H1 (cell line): ENCODE results near the gene DYRK2. TPM values are rescaled to one million over a fixed set of nuclear protein-coding genes. Genes with fewer than 3 reads are reported as not detected.
A peak's percentile ranks its signal among the peaks of the same experiment; 100 is the strongest.

ENCODE experiments used
- CTCF ChIA-PET: fragments of 300-600 bp; sonication (Branson Sonifier 250); formaldehyde crosslinking; loops from one replicate; lab custom pipeline; 2021; ENCODE audit not compliant: partially characterized antibody; lab: Charles Lee
- POLR2A ChIA-PET: fragments of 300-600 bp; sonication (Branson Sonifier 250); formaldehyde crosslinking; loops from one replicate; lab custom pipeline; 2021; ENCODE audit warnings: inconsistent platforms; ENCODE audit not compliant: partially characterized antibody; lab: Charles Lee
- DNase-seq, 2 experiments: peaks; one replicate each; pipeline versions ENCODE4 v3.0.0 to v3.0.0-alpha.2; 2010 to 2022; ENCODE audit warnings: low spot score in 2 of 2, low read depth in 1 of 2, mixed read lengths in 1 of 2
- FAIRE-seq: peaks from 2 replicates; lab custom pipeline; 2011; peaks lifted over from hg19 to GRCh38; lab: Jason Lieb, UNC
- H2AFZ ChIP-seq: 2 replicates; pipeline ENCODE4 v1.8.1; 2012; ENCODE audit warnings: low read length, inconsistent platforms
- H2AK5ac ChIP-seq: 2 replicates; pipeline ENCODE4 v1.6.1; 2013; ENCODE audit warnings: low read depth, low read length
- H2BK120ac ChIP-seq: replicated peaks from 2 replicates; pipeline ENCODE3; 2013; ENCODE audit warnings: low read depth, low read length, inconsistent platforms
- H2BK12ac ChIP-seq: 2 replicates; pipeline ENCODE4 v1.6.1; 2013; ENCODE audit warnings: low read depth, low read length
- H2BK15ac ChIP-seq: 2 replicates; pipeline ENCODE4 v1.6.1; 2013; ENCODE audit warnings: low read length
- H2BK20ac ChIP-seq: 2 replicates; pipeline ENCODE4 v1.6.1; 2013; ENCODE audit warnings: low read length
- H2BK5ac ChIP-seq: 2 replicates; pipeline ENCODE4 v1.6.1; 2013; ENCODE audit warnings: low read depth, low read length
- H3K14ac ChIP-seq: 2 replicates; pipeline ENCODE4 v1.6.1; 2013; ENCODE audit warnings: inconsistent platforms; ENCODE audit not compliant: insufficient read length
- H3K18ac ChIP-seq: 2 replicates; pipeline ENCODE4 v1.6.1; 2013; ENCODE audit warnings: low read length; ENCODE audit errors: extremely low read depth
- H3K23ac ChIP-seq: 2 replicates; pipeline ENCODE4 v1.6.1; 2013; ENCODE audit warnings: inconsistent platforms; ENCODE audit not compliant: insufficient read length
- H3K23me2 ChIP-seq: 2 replicates; pipeline ENCODE4 v1.6.1; 2013; ENCODE audit warnings: low read depth, low read length
- H3K27ac ChIP-seq: 2 replicates; pipeline ENCODE4 v1.6.1; 2011; ENCODE audit warnings: low read depth, low read length, inconsistent platforms
- H3K27me3 ChIP-seq, 4 experiments: replicated peaks in 1 of 4; 1 replicate in 1 of 4; 2 replicates in 3 of 4; pipeline versions ENCODE4 v1.6.1 to v1.8.1; 2011 to 2013; ENCODE audit warnings: low read length in 3 of 4, mild to moderate bottlenecking in 3 of 4, inconsistent platforms in 2 of 4, mixed read lengths in 2 of 4, moderate library complexity in 1 of 4; ENCODE audit not compliant: control insufficient read depth in 3 of 4, insufficient read depth in 3 of 4; ENCODE audit errors: extremely low read depth in 1 of 4
- H3K36me3 ChIP-seq, 4 experiments: 2 replicates each; pipeline versions ENCODE4 v1.6.1 to v1.8.1; 2011 to 2013; ENCODE audit warnings: mild to moderate bottlenecking in 4 of 4, low read length in 3 of 4, moderate library complexity in 2 of 4, control low read depth in 1 of 4, inconsistent platforms in 1 of 4; ENCODE audit not compliant: insufficient read depth in 4 of 4, control insufficient read depth in 2 of 4
- H3K4ac ChIP-seq: replicated peaks from 2 replicates; pipeline ENCODE3; 2013; ENCODE audit warnings: low read length, low read depth, mixed read lengths, inconsistent platforms; ENCODE audit not compliant: insufficient read length
- H3K4me1 ChIP-seq, 4 experiments: replicated peaks in 1 of 4; 1 replicate in 1 of 4; 2 replicates in 3 of 4; pipeline versions ENCODE4 v1.6.1 to v1.8.1; 2011 to 2013; ENCODE audit warnings: low read length in 3 of 4, inconsistent platforms in 2 of 4, mixed read lengths in 1 of 4; ENCODE audit not compliant: insufficient read depth in 4 of 4, control insufficient read depth in 3 of 4
- H3K4me2 ChIP-seq, 2 experiments: 2 replicates each; pipeline versions ENCODE4 v1.6.1 to v1.8.1; 2011 to 2013; ENCODE audit warnings: low read depth in 2 of 2, low read length in 2 of 2, control low read depth in 1 of 2, inconsistent platforms in 1 of 2, mild to moderate bottlenecking in 1 of 2; ENCODE audit not compliant: insufficient read depth in 1 of 2
- H3K4me3 ChIP-seq, 4 experiments: fragments of 200-600, 300-600 bp in 1 of 4; sonication (generic), shearing (Covaris generic), sonication (Bioruptor Twin) in 1 of 4; 2 replicates each; pipeline versions ENCODE4 v1.5.1 to v1.8.1; 2011 to 2016; ENCODE audit warnings: low read length in 4 of 4, low read depth in 3 of 4, control low read depth in 2 of 4, inconsistent platforms in 2 of 4, mild to moderate bottlenecking in 2 of 4, mixed read lengths in 1 of 4, moderate library complexity in 1 of 4; ENCODE audit not compliant: insufficient read depth in 2 of 4; ENCODE audit errors: extremely low read depth in 1 of 4
- H3K56ac ChIP-seq: replicated peaks from 2 replicates; pipeline ENCODE3; 2013; ENCODE audit warnings: low read depth, mild to moderate bottlenecking, mixed read lengths, low read length, inconsistent platforms; ENCODE audit not compliant: insufficient read length
- H3K79me1 ChIP-seq: 2 replicates; pipeline ENCODE4 v1.6.1; 2013; ENCODE audit warnings: low read depth, low read length, control low read depth
- H3K79me2 ChIP-seq, 2 experiments: 2 replicates each; pipeline versions ENCODE4 v1.6.1 to v1.8.1; 2012 to 2013; ENCODE audit warnings: low read length in 2 of 2, mild to moderate bottlenecking in 2 of 2, inconsistent platforms in 1 of 2; ENCODE audit not compliant: insufficient read depth in 2 of 2, control insufficient read depth in 1 of 2
- H3K9ac ChIP-seq, 4 experiments: replicated peaks in 1 of 4; 1 replicate in 1 of 4; 2 replicates in 3 of 4; pipeline versions ENCODE4 v1.6.1 to v1.8.1; 2011 to 2013; ENCODE audit warnings: low read depth in 3 of 4, low read length in 3 of 4, control low read depth in 2 of 4, mild to moderate bottlenecking in 2 of 4, moderate library complexity in 2 of 4, inconsistent platforms in 1 of 4; ENCODE audit errors: extremely low read depth in 1 of 4
- H3K9me3 ChIP-seq, 2 experiments: 2 replicates each; pipeline versions ENCODE4 v1.6.1 to v1.8.1; 2012 to 2013; ENCODE audit warnings: mild to moderate bottlenecking in 2 of 2, moderate library complexity in 2 of 2, control low read depth in 1 of 2, inconsistent platforms in 1 of 2, low read depth in 1 of 2, low read length in 1 of 2, mixed read lengths in 1 of 2; ENCODE audit not compliant: insufficient read depth in 2 of 2
- H4K20me1 ChIP-seq, 2 experiments: replicated peaks in 1 of 2; 2 replicates each; pipeline versions ENCODE3 to v1.8.1; 2011 to 2013; ENCODE audit warnings: inconsistent platforms in 2 of 2, low read length in 2 of 2, mild to moderate bottlenecking in 1 of 2; ENCODE audit not compliant: insufficient read depth in 2 of 2, control insufficient read depth in 1 of 2
- H4K5ac ChIP-seq: 2 replicates; pipeline ENCODE4 v1.6.1; 2013; ENCODE audit warnings: low read length, low read depth, mixed read lengths, inconsistent platforms; ENCODE audit not compliant: insufficient read length
- H4K8ac ChIP-seq: 2 replicates; pipeline ENCODE4 v1.8.0; 2013; ENCODE audit warnings: mild to moderate bottlenecking, moderate library complexity, low read length, inconsistent platforms; ENCODE audit not compliant: insufficient read depth; ENCODE audit errors: extremely low read depth
- H4K91ac ChIP-seq: replicated peaks from 2 replicates; pipeline ENCODE3; 2013; ENCODE audit warnings: low read length, mixed read lengths, inconsistent platforms; ENCODE audit not compliant: insufficient read length
- ASH2L ChIP-seq: fragments of 200-600, 300-600 bp; sonication (generic); IDR thresholded peaks from one replicate; pipeline ENCODE4 v1.7.1; 2017; ENCODE audit warnings: low read length
- BACH1 ChIP-seq: IDR thresholded peaks from 2 replicates; pipeline ENCODE4 v1.6.1; 2012; ENCODE audit warnings: low read length, improper control_type of control experiment
- CREB1 ChIP-seq: IDR thresholded peaks from 2 replicates; pipeline ENCODE4 v1.6.1; 2012; ENCODE audit warnings: inconsistent platforms
- HDAC6 ChIP-seq: IDR thresholded peaks from one replicate; pipeline ENCODE4 v1.7.1; 2012; ENCODE audit warnings: low read depth, mild to moderate bottlenecking, inconsistent platforms, low read length, moderate library complexity
- JUND ChIP-seq: IDR thresholded peaks from 2 replicates; pipeline ENCODE4 v1.6.1; 2011; ENCODE audit warnings: mild to moderate bottlenecking, improper control_type of control experiment, low read length
- KDM4A ChIP-seq: IDR thresholded peaks from one replicate; pipeline ENCODE4 v1.7.1; 2012; ENCODE audit warnings: low read depth, mild to moderate bottlenecking, moderate library complexity, low read length, inconsistent platforms; ENCODE audit not compliant: severe bottlenecking
- NRF1 ChIP-seq: IDR thresholded peaks from 2 replicates; pipeline ENCODE4 v1.6.1; 2011; ENCODE audit warnings: mild to moderate bottlenecking, low read depth, low read length, improper control_type of control experiment
- POLR2A ChIP-seq, 2 experiments: IDR thresholded peaks; 1 replicate in 1 of 2; 2 replicates in 1 of 2; pipeline ENCODE4 v1.6.1; 2011; ENCODE audit warnings: low read depth in 2 of 2, low read length in 2 of 2, mild to moderate bottlenecking in 2 of 2; ENCODE audit errors: control extremely low read depth in 1 of 2
- POLR2AphosphoS5 ChIP-seq: IDR thresholded peaks from 2 replicates; pipeline ENCODE4 v1.6.1; 2011; ENCODE audit warnings: low read depth, low read length
- RBBP5 ChIP-seq: IDR thresholded peaks from 2 replicates; pipeline ENCODE4 v1.7.1; 2012; ENCODE audit warnings: low read depth, mild to moderate bottlenecking, inconsistent platforms, low read length, moderate library complexity, borderline replicate concordance
- SIN3A ChIP-seq, 2 experiments: IDR thresholded peaks in 1 of 2; conservative IDR thresholded peaks in 1 of 2; 2 replicates each; pipeline ENCODE4 v1.6.1; 2011 to 2012; ENCODE audit warnings: low read length in 2 of 2, improper control_type of control experiment in 1 of 2, low read depth in 1 of 2, mild to moderate bottlenecking in 1 of 2
- TAF1 ChIP-seq: IDR thresholded peaks from 2 replicates; pipeline ENCODE4 v1.6.1; 2011; ENCODE audit warnings: mild to moderate bottlenecking, low read depth, low read length
- WGBS, 2 experiments: shearing (Covaris generic) in 1 of 2; methylation state at CpG; one replicate each; pipeline versions ENCODE4 v1.1.6 to v1.1.7; 2013 to 2015; ENCODE audit warnings: low lambda C conversion rate in 2 of 2, mixed read lengths in 2 of 2, inconsistent platforms in 1 of 2, low coverage in 1 of 2, missing lambda C conversion rate in 1 of 2; ENCODE audit not compliant: insufficient replicate concordance in 2 of 2, insufficient coverage in 1 of 2, insufficient read length in 1 of 2; ENCODE audit errors: extremely low coverage in 1 of 2, missing lambda C conversion rate in 1 of 2; 5-methylcytosine and 5-hydroxymethylcytosine counted together
- polyA plus RNA-seq, 7 experiments: library from polyadenylated mRNA; depleted of rRNA in 3 of 7; stranded (reverse) in 5 of 7; unstranded in 2 of 7; fragments of >200 nt in 5 of 7; fragments of 200-250 nt in 2 of 7; gene quantifications; 1 replicate in 5 of 7; 2 replicates in 1 of 7; 4 replicates in 1 of 7; pipeline versions ENCODE4 v1.2.1 to v1.2.3, GENCODE V29; 2011 to 2013; ENCODE audit warnings: missing spikeins in 2 of 7, mixed read lengths in 2 of 7
- total RNA-seq: library from RNA; stranded (reverse); fragmentation: NEBNext Ultra II Directional; extraction: Animal tissue kit (Norgen Biotek cat#: 25700); gene quantifications from 2 replicates; pipeline ENCODE4 v1.2.1, GENCODE V29; 2021

The DYRK2 gene
- total and polyA plus RNA-seq, 2 of the 8 experiments (the other 6 are each of a cell fraction or from before 2014, with no cell fraction given), result 11.2 to 31.6 TPM

DNA sequence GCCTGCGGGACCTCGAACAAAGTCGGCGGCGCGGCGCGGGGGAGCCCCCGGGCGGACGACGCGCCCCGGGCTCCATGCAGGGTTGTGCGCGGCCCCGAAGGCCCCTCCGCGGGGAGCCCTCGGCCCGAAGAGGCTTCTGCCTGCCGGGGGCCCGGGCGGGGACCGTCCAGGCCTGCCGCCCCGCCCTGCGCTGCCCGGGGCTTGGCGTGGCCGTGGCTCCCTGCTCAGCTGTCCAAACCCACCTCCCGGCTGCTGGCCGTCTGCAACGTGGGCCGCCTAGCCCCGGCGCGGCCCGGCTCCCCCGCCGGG, 670 bp downstream of the DYRK2 start:
- peak overlapping the region; percentile 99 for H4K8ac ChIP-seq
- no peak for DNase-seq
- H3K36me3 ChIP-seq, result peaks cover 0 to 10% (median 0%) of the 10 kb centered on the region in 4 experiments; a peak in 2 of 8 replicates
- H3K27me3 ChIP-seq, result no peaks in the 10 kb centered on the region
- H4K20me1 ChIP-seq, result peaks cover 8 to 13% of the 10 kb centered on the region in 2 experiments
- H2BK15ac ChIP-seq, result no peak overlapping the region
- no peak for TF ChIP-seq HDAC6
- TF ChIP-seq JUND, result no peak
- no peak for TF ChIP-seq TAF1
- no peak for TF ChIP-seq POLR2AphosphoS5
- peak; percentile 50 for TF ChIP-seq KDM4A
- peak; percentile 44 for TF ChIP-seq ASH2L
- TF ChIP-seq CREB1, result no peak
- no peak for TF ChIP-seq SIN3A (conservative IDR thresholded peaks at IDR 0.05 in 1 of 2, IDR thresholded peaks at IDR 0.05 in 1 of 2; ENCODE audit: low read depth in 1 of 2, low read length in 2 of 2)
- 0 out of 2 replicates have a peak, but pooled peaks have one; percentile 1 for TF ChIP-seq RBBP5
- peak; percentile 58; the same call in 1 of the 2 replicates for TF ChIP-seq BACH1
- no peak for TF ChIP-seq NRF1
- TF ChIP-seq POLR2A (IDR thresholded peaks at IDR 0.05; ENCODE audit: control extremely low read depth in 1 of 2, low read depth in 2 of 2, low read length in 2 of 2), result peak in 1 of 2 experiments; percentile 57; a peak in 1 of 3 replicates
- no peak overlapping the region for H3K56ac ChIP-seq
- H3K9me3 ChIP-seq, result no peaks in the 10 kb centered on the region
- H2BK12ac ChIP-seq, result no peak overlapping the region
- H3K23ac ChIP-seq, result no peak overlapping the region
- H3K9ac ChIP-seq, result peak overlapping the region; percentile 80 to 97 (median 88); a peak in 6 of 7 replicates
- H2BK20ac ChIP-seq, result no peak overlapping the region
- peaks cover 25 to 51% of the 10 kb centered on the region in 2 experiments for H3K79me2 ChIP-seq
- no peak overlapping the region for H3K4ac ChIP-seq
- FAIRE-seq, result no peak
- peak overlapping the region; percentile 82 for H3K27ac ChIP-seq
- 0% methylated on average over 7 of the region's 41 CpGs; no CpG with 5 or more reads in 1 of the 2 experiments for WGBS, 2 experiments
- ChIA-PET POLR2A (interaction anchor here (0.8 to 2.4 kb wide), 10 partner anchors 8 to 381 kb away, joined by 3 to 12 read pairs (median 4); no protein-coding TSS in a partner anchor), CTCF (no interaction called here)
- H3K4me2 ChIP-seq, result peak overlapping the region; percentile 85 to 93
- H3K4me1 ChIP-seq, result peaks cover 0 to 14% (median 10%) of the 10 kb centered on the region in 4 experiments; a peak in 4 of 7 replicates
- H2BK5ac ChIP-seq, result no peak overlapping the region
- H3K23me2 ChIP-seq, result peaks cover 13% of the 10 kb centered on the region
- H2AFZ ChIP-seq, result no peak overlapping the region
- no peak overlapping the region for H4K5ac ChIP-seq
- peaks cover 8% of the 10 kb centered on the region for H3K79me1 ChIP-seq
- no peak overlapping the region for H3K14ac ChIP-seq
- peak overlapping the region; percentile 84 for H4K91ac ChIP-seq
- peak overlapping the region; percentile 24; the same call in 1 of the 2 replicates for H2AK5ac ChIP-seq
- no peak overlapping the region for H2BK120ac ChIP-seq
- peak overlapping the region; percentile 79 to 99 (median 92) for H3K4me3 ChIP-seq
- H3K18ac ChIP-seq, result no peak overlapping the region; the same call in 1 of the 2 replicates
